Left ventricle myocardium inferior (tissue), 1 donor: Measurements from ENCODE around the gene KCNH4. TPM values are rescaled to one million over a fixed set of nuclear protein-coding genes. Genes with fewer than 3 reads are reported as not detected.

Experiments
- DNase-seq: peaks from one replicate; pipeline ENCODE4 v3.0.0-alpha.2; 2020
- H3K27ac ChIP-seq: fragments of 200-600 bp; replicated peaks from 2 replicates; pipeline ENCODE4 v1.8.0; 2021
- H3K27me3 ChIP-seq: fragments of 200-600 bp; 2 replicates; pipeline ENCODE4 v1.8.0; 2021; ENCODE audit warnings: low read depth
- H3K36me3 ChIP-seq: fragments of 200-600 bp; 2 replicates; pipeline ENCODE4 v1.8.0; 2021
- H3K4me1 ChIP-seq: fragments of 200-600 bp; 2 replicates; pipeline ENCODE4 v1.8.0; 2021
- H3K4me3 ChIP-seq: fragments of 200-600 bp; 2 replicates; pipeline ENCODE4 v1.8.0; 2021; ENCODE audit warnings: mild to moderate bottlenecking, moderate library complexity
- H3K9me3 ChIP-seq: fragments of 200-600 bp; replicated peaks from 2 replicates; pipeline ENCODE4 v1.8.0; 2021
- CTCF ChIP-seq: fragments of 200-600 bp; IDR thresholded peaks from 2 replicates; pipeline ENCODE4 v1.8.0; 2021; ENCODE audit warnings: antibody characterized with exemption, mild to moderate bottlenecking, borderline replicate concordance
- intact Hi-C: fragments of 100-400 bp; cut with micrococcal nuclease; formaldehyde crosslinking; loops from one replicate; pipeline ENCODE4 v1.11.0; 2022
- total RNA-seq: library from RNA; stranded (reverse); fragmentation: NEBNext Ultra II Directional; extraction: Animal tissue kit (Norgen Biotek cat#: 25700); gene quantifications from one replicate; pipeline ENCODE4 v1.2.1, GENCODE V29; 2021
- donor health status: DM: no; HTN: yes; CAD: no; lungs with severe emphysema.

KCNH4 gene
- total RNA-seq, 1 donor from 2014 or later = 0.16 TPM

GRCh38 chr17:42136654-42137051, 44.3 kb downstream of the KCNH4 start:
- no peak for DNase-seq
- peaks cover 98% of the 10 kb centered on the region for H3K4me1 ChIP-seq
- no peak for TF ChIP-seq CTCF
- H3K9me3 ChIP-seq = no peaks in the 10 kb centered on the region
- peak overlapping the region; percentile 90 for H3K27ac ChIP-seq
- H3K27me3 ChIP-seq = no peaks in the 10 kb centered on the region
- intact Hi-C loops = no loop called here
- peak overlapping the region; percentile 52 for H3K4me3 ChIP-seq
- H3K36me3 ChIP-seq = no peaks in the 10 kb centered on the region

GRCh38 chr17:42135664-42136653, 45.0 kb downstream of the KCNH4 start:
- H3K27me3 ChIP-seq = no peaks in the 10 kb centered on the region
- H3K4me3 ChIP-seq = peak overlapping the region; percentile 52
- H3K36me3 ChIP-seq = no peaks in the 10 kb centered on the region
- H3K4me1 ChIP-seq = peaks cover 98% of the 10 kb centered on the region
- no peak for TF ChIP-seq CTCF
- intact Hi-C loops = no loop called here
- DNase-seq = peak; percentile 75
- peak overlapping the region; percentile 90 for H3K27ac ChIP-seq
- no peaks in the 10 kb centered on the region for H3K9me3 ChIP-seq

- Histone ChIP-seq H3K9me3 (no peaks in the 10 kb centered on the region), H3K4me1 (peaks cover 100% of the 10 kb centered on the region), H3K4me3 (peak overlapping the region; percentile 52), H3K36me3 (peaks cover 6% of the 10 kb centered on the region), H3K27me3 (no peaks in the 10 kb centered on the region), H3K27ac (peak overlapping the region; percentile 90)
- intact Hi-C loops = no loop called here
- DNase-seq = no peak
- TF ChIP-seq CTCF = no peak
These were observed 45.8 kb downstream of the KCNH4 start for GRCh38 chr17:42135151-42135550.

- Histone ChIP-seq H3K27me3 (no peaks in the 10 kb centered on the region), H3K27ac (peak overlapping the region; percentile 90), H3K4me3 (peak overlapping the region; percentile 30), H3K9me3 (no peaks in the 10 kb centered on the region), H3K36me3 (peaks cover 22% of the 10 kb centered on the region), H3K4me1 (peaks cover 100% of the 10 kb centered on the region)
- intact Hi-C loops = no loop called here
- no peak for TF ChIP-seq CTCF
- no peak for DNase-seq
These were observed 47.4 kb downstream of the KCNH4 start for GRCh38 chr17:42133461-42134041.

- Histone ChIP-seq H3K4me1 (peaks cover 100% of the 10 kb centered on the region), H3K36me3 (peaks cover 28% of the 10 kb centered on the region), H3K4me3 (peak overlapping the region; percentile 30), H3K9me3 (no peaks in the 10 kb centered on the region), H3K27ac (peak overlapping the region; percentile 90), H3K27me3 (no peaks in the 10 kb centered on the region)
- TF ChIP-seq CTCF = no peak
- intact Hi-C loops = no loop called here
- DNase-seq = peak; percentile 52
These were observed 48.0 kb downstream of the KCNH4 start for GRCh38 chr17:42132941-42133340.
